ENCODE results near the gene RAB21.

GRCh38 chr12:71721783-71722505, 32.7 kb upstream of the RAB21 start:
- no peak for TF ChIP-seq CTCF (IDR thresholded peaks at IDR 0.05; ENCODE audit: low read depth, low read length)
- no peak for TF ChIP-seq EZH2phosphoT487 (IDR thresholded peaks at IDR 0.05; ENCODE audit: low read depth)
